NK-92 (cell line): ENCODE results near the gene NFASC.

Experiments used
- DNase-seq: peaks from one replicate; lab custom pipeline; 2025; ENCODE audit not compliant: unreplicated experiment; lab: John Stamatoyannopoulos, UW

Gene NFASC

GRCh38 chr1:205058853-205059252 is 188.2 kb downstream of the NFASC start:
- DNase-seq = no peak

GRCh38 chr1:205059660-205060059 is 189.0 kb downstream of the NFASC start:
- no peak for DNase-seq

DNA sequence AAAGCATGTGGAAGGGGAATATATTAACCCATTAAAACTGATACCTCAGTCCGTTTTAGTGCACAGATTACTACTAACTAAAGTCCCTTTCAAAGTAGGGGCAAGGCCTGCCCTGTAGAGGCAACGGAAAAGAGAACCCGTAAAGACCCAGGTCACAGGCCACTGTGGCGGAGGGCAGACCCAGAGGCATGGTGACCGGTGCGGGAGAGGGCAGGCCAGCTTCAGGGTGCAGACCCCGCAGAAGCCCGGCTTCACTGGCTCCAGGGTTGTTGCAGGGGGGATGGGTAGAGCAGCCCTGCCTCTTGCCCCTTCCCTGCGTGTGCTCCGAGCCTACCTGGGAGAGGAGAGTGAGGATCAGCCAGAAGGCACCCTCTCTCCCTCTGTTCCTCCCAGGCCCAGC is 190.1 kb downstream of the NFASC start:
- no peak for DNase-seq

- no peak for DNase-seq
These were observed 190.6 kb downstream of the NFASC start for GRCh38 chr1:205061227-205061626.

- DNase-seq = no peak
These were observed 191.0 kb downstream of the NFASC start for GRCh38 chr1:205061665-205062069.

DNA sequence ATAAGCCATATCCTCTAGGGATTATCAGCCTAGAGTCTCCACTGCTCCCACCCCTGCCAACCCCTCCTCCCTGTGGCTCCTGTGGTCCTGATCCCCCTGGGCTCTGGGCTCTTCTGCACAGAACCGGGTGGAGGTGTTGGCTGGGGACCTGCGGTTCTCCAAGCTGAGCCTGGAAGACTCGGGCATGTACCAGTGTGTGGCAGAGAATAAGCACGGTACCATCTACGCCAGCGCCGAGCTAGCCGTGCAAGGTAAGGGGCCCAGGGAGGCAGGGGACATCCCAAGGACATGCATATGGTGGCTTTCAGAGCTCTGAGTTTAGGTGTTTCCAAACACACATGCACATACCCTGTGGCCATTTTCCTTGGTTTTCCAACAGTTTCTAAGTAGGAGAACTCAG is 191.7 kb downstream of the NFASC start:
- no peak for DNase-seq

DNA sequence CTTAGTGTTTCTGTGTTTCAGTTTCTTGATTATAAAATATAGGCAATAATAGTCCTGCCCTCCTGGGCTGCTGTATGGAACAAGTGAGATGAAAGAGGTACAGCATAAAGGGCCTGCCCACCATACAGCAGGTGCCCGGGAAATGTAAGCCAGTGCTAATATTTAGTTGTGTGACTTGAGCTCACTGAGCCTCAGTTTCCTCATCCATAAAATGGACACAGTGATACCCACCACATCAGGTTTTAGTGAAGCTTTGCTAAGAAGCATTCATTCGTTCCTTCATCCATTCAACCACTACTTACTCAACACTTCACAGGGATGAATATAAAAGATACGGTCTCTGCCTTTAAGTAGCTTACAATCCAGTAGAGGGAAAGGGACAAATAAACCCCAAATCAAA is 192.2 kb downstream of the NFASC start:
- DNase-seq = no peak

GRCh38 chr1:205064301-205064700 is 193.6 kb downstream of the NFASC start:
- DNase-seq = no peak

DNA sequence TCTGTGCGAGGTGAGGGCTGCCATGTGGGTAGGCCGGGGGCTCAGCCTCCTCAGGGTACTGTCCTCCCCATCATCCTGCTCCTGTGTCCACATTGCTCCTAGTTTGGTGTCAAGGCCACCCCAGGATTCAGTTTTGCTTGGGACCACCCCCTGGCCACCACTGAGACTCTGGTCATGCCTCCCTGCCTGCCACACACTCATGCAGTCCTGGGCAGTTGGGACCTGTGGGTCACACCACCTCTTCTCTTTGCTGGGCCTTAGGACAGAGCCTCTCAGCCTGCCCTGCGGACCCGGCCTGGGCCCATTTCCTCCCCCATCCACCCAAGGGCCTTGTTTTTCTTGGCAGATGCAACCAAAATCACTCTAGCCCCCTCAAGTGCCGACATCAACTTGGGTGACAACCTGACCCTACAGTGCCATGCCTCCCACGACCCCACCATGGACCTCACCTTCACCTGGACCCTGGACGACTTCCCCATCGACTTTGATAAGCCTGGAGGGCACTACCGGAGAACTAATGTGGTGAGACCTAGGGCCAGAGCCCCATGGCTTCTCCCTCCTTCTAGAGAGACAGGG is 194.2 kb downstream of the NFASC start:
- no peak for DNase-seq

DNA sequence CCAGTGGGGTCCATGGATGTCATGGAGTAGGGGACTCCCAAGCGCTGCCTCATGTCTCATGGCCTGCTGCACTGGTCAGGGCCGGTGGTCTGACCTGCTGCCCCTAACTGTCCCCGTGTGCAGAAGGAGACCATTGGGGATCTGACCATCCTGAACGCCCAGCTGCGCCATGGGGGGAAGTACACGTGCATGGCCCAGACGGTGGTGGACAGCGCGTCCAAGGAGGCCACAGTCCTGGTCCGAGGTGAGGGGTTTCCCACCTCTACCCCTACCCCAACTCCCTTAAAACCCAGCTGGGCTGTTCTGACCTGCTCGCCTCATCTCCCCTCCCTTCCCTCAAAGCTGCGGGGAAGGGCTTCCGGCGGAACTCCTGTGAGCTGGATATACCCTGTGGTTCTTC is 195.0 kb downstream of the NFASC start:
- DNase-seq = no peak

DNA sequence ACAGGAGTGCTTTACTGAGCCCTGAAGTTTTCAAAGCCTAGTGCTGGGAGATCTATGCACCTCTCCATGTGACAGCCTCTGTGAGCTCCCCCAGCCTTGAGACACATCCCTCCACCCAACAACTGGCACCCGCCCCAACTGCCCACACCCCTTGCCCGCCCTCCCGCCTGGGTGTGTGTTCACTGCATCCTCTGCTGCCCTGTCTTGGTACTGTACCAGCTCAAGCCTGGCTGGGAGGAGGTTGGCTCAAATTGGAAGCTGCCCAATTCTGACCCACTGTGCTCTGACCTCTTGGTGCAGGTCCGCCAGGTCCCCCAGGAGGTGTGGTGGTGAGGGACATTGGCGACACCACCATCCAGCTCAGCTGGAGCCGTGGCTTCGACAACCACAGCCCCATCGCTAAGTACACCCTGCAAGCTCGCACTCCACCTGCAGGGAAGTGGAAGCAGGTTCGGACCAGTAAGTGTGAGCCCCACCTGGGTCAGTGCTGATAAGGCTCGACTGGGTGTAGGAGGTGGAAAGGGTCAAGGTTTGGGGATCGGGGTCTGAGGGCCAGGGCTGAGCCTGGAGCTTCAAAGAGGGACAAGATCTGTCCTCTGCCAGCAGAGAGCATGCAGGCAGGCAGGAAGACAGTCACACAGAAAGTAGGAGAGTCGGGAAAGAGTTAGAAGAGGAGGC is 195.6 kb downstream of the NFASC start:
- DNase-seq = no peak

- DNase-seq = no peak
These were observed 196.4 kb downstream of the NFASC start for GRCh38 chr1:205067031-205067430.

GRCh38 chr1:205068001-205068400 is 197.3 kb downstream of the NFASC start:
- no peak for DNase-seq

DNA sequence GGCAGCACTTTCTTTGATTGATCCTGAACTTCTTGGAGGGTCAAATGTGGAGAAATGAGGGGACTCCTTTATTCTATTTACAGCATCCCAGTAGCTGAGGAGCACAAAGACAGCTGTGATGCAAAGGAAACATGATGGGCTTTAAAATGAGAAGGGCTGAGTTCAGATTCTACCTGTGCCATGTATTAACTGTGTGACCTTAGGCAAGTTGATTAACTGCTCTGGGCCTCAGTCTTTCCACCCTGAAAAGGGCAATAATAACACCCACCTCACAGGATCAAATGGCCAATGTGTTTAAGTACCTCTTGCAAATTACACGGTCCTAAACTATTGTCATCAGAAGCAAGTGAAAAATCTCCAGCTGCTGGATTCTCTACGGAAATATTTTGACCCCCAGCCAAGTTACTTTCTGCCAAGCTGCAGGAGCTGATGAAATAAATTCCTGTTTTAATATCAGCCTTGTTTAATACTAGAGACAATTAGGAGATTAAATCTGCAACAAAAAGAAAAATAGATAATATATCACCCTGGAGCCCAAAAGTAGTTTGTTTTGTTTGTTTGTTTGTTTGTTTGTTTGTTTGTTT is 197.9 kb downstream of the NFASC start:
- DNase-seq = no peak

DNA sequence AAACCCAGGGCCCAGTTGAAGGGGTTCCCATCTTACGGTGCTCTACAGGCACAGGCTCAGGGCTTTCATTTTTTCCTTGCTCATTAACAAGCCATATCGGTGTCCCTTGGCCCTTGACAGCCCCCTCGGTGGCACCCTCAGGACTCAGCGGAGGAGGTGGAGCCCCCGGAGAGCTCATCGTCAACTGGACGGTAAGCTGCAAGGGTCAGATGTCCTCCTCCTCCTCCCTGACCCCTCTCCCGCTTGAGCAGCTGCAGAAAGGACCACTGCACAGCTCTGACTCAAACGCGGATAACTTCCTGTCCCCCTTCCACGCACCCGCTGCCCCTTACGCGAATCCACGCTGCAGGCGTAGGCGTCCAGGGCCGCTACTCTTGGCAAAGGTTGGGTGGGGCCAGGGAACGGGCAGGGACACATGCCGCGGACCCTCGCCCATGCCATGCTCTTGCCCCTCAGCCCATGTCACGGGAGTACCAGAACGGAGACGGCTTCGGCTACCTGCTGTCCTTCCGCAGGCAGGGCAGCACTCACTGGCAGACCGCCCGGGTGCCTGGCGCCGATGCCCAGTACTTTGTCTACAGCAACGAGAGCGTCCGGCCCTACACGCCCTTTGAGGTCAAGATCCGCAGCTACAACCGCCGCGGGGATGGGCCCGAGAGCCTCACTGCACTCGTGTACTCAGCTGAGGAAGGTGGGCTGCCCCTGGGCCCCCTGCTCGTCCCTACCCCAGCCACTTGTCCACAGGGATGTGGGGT is 198.9 kb downstream of the NFASC start:
- no peak for DNase-seq

GRCh38 chr1:205071028-205071409 is 200.4 kb downstream of the NFASC start:
- DNase-seq = no peak

GRCh38 chr1:205071801-205072200 is 201.1 kb downstream of the NFASC start:
- no peak for DNase-seq

GRCh38 chr1:205072286-205072685 is 201.6 kb downstream of the NFASC start:
- no peak for DNase-seq
